MCF 10A (cell line): ENCODE results near the gene DNAJA3. TPM values are rescaled to one million over a fixed set of nuclear protein-coding genes. Genes with fewer than 3 reads are reported as not detected.

Source experiments
- BruUV-seq: library from RNA; stranded (reverse); fragments of 400-500 nt; replicated peaks from 2 replicates; lab custom pipeline; 2021; lab: Mats Ljungman, UMichigan
- CTCF ChIA-PET: fragments of 300-600 bp; sonication (Branson Sonifier 250); formaldehyde crosslinking; extraction: SDS; loops from one replicate; lab custom pipeline; 2021; ENCODE audit warnings: antibody characterized with exemption, inconsistent platforms; lab: Yijun Ruan, JAX
- POLR2A ChIA-PET: fragments of 300-600, 350-650 bp; sonication (Branson Sonifier 250); formaldehyde crosslinking; extraction: SDS; loops from one replicate; lab custom pipeline; 2020; ENCODE audit warnings: antibody characterized with exemption, inconsistent platforms; lab: Yijun Ruan, JAX
- DNase-seq: peaks from one replicate; pipeline ENCODE4 v3.0.0-alpha.2; 2018; ENCODE audit not compliant: unreplicated experiment
- H3K27ac Mint-ChIP-seq: one replicate; pipeline ENCODE4 v1.8.0; 2022; ENCODE audit warnings: mild to moderate bottlenecking, low read depth, mixed read lengths; ENCODE audit not compliant: unreplicated experiment
- H3K27me3 Mint-ChIP-seq: one replicate; pipeline ENCODE4 v1.8.0; 2022; ENCODE audit warnings: mixed read lengths; ENCODE audit not compliant: insufficient read depth, unreplicated experiment
- H3K36me3 Mint-ChIP-seq: one replicate; pipeline ENCODE4 v1.8.0; 2022; ENCODE audit warnings: mild to moderate bottlenecking, moderate library complexity, mixed read lengths; ENCODE audit not compliant: insufficient read depth, unreplicated experiment
- H3K4me1 Mint-ChIP-seq: one replicate; pipeline ENCODE4 v1.8.0; 2022; ENCODE audit warnings: mixed read lengths; ENCODE audit not compliant: insufficient read depth, unreplicated experiment
- H3K4me3 Mint-ChIP-seq: one replicate; pipeline ENCODE4 v1.8.0; 2022; ENCODE audit warnings: mild to moderate bottlenecking, moderate library complexity, mixed read lengths; ENCODE audit not compliant: unreplicated experiment
- H3K9me3 Mint-ChIP-seq: one replicate; pipeline ENCODE4 v1.8.0; 2022; ENCODE audit warnings: mixed read lengths; ENCODE audit not compliant: unreplicated experiment
- CTCF ChIP-seq: fragments of 200-600 bp; IDR thresholded peaks from one replicate; pipeline ENCODE4 v1.8.0; 2022; ENCODE audit warnings: antibody characterized with exemption, mild to moderate bottlenecking; ENCODE audit not compliant: unreplicated experiment
- intact Hi-C: fragments of 100-400 bp; cut with micrococcal nuclease; formaldehyde crosslinking; loops from 2 replicates; pipeline ENCODE4 v1.14.1; 2022
- total RNA-seq: library from RNA; stranded (reverse); gene quantifications from 2 replicates; pipeline ENCODE4 v1.2.3, GENCODE V29; 2022

The DNAJA3 gene
- total RNA-seq, 1 experiment from 2014 or later: 101 TPM

- ChIA-PET POLR2A (interaction anchor here (0.6 to 2.4 kb wide), 10 partner anchors 10 to 419 kb away, joined by 3 to 10 read pairs (median 4); partner anchors contain the start of genes DNAJA3 and NMRAL1), CTCF (interaction anchor here (0.6 to 5.1 kb wide), 5 partner anchors 10 to 200 kb away, joined by 3 to 40 read pairs (median 4); no protein-coding TSS in a partner anchor)
- intact Hi-C loops: no loop called here
- Mint-ChIP-seq H3K4me3 (peak within 1 kb of the TSS; percentile 86), H3K36me3 (no peaks in the 10 kb centered on the region), H3K9me3 (no peaks in the 10 kb centered on the region), H3K4me1 (peaks cover 14% of the 10 kb centered on the region), H3K27ac (peak within 1 kb of the TSS; percentile 60), H3K27me3 (no peaks in the 10 kb centered on the region)
- peak; percentile 87 for DNase-seq
- no TSS peak for BruUV-seq
- no peak for TF ChIP-seq CTCF
These were observed 9.3 kb upstream of the DNAJA3 start, which contains the start of gene CORO7 for GRCh38 chr16:4416200-4417032. TSS of gene CORO7 (minus strand) at chr16:4416596. CDS start at chr16:4416518, 78 bp downstream.

- intact Hi-C loops: no loop called here
- CTCF ChIA-PET: interaction anchor here (0.7 to 5.1 kb wide), 4 partner anchors 9 to 165 kb away, joined by 3 to 40 read pairs (median 6); no protein-coding TSS in a partner anchor
- TF ChIP-seq CTCF: no peak
- Mint-ChIP-seq H3K4me1 (peaks cover 12% of the 10 kb centered on the region), H3K27ac (no peak overlapping the region), H3K27me3 (no peaks in the 10 kb centered on the region), H3K36me3 (no peaks in the 10 kb centered on the region), H3K9me3 (no peaks in the 10 kb centered on the region), H3K4me3 (no peak overlapping the region)
- no peak for DNase-seq
- BruUV-seq: no TSS peak
- POLR2A ChIA-PET: interaction anchor here (1.4 kb wide), 1 partner anchor 40 kb away, joined by 4 read pairs; no protein-coding TSS in a partner anchor
These were observed 6.2 kb upstream of the DNAJA3 start for GRCh38 chr16:4419402-4419959.

GRCh38 chr16:4420505-4421105 is 5.1 kb upstream of the DNAJA3 start:
- BruUV-seq: no TSS peak
- no peaks in the 10 kb centered on the region for H3K9me3 Mint-ChIP-seq
- H3K4me3 Mint-ChIP-seq: no peak overlapping the region
- H3K4me1 Mint-ChIP-seq: peaks cover under 1% of the 10 kb centered on the region
- H3K27me3 Mint-ChIP-seq: no peaks in the 10 kb centered on the region
- no peak overlapping the region for H3K27ac Mint-ChIP-seq
- H3K36me3 Mint-ChIP-seq: no peaks in the 10 kb centered on the region
- CTCF ChIA-PET: interaction anchor here (0.7 to 2.4 kb wide), 3 partner anchors 17 to 61 kb away, joined by 3 to 11 read pairs (median 4); no protein-coding TSS in a partner anchor
- POLR2A ChIA-PET: no interaction called here
- TF ChIP-seq CTCF: no peak
- no peak for DNase-seq
- intact Hi-C loops: no loop called here
